Panc1 (cell line): ENCODE data around the gene TRMT10B. TPM values are rescaled to one million over a fixed set of nuclear protein-coding genes. Genes with fewer than 3 reads are reported as not detected.
"Not testable (repeated sequence)": the region's sequence is repeated elsewhere in the genome, so short reads cannot be mapped to it uniquely, and the experiment has no call there.

ENCODE experiments used
- ATAC-seq: fragments of 200-7000 bp; cut with Tn5 transposase; 2 replicates; pipeline ENCODE4 v1.9.1; 2020; ENCODE audit warnings: mild to moderate bottlenecking, moderate library complexity
- BruUV-seq: library from RNA; stranded (reverse); fragments of 400-500 nt; replicated peaks from 2 replicates; lab custom pipeline; 2021; lab: Mats Ljungman, UMichigan
- CTCF ChIA-PET: fragments of 300-600 bp; sonication (Branson Sonifier 250); formaldehyde crosslinking; loops from one replicate; lab custom pipeline; 2022; ENCODE audit warnings: antibody characterized with exemption; lab: Charles Lee
- POLR2A ChIA-PET: fragments of 300-600 bp; sonication (Branson Sonifier 250); formaldehyde crosslinking; loops from one replicate; lab custom pipeline; 2022; ENCODE audit warnings: antibody characterized with exemption; lab: Charles Lee
- DNase-seq: peaks from one replicate; pipeline ENCODE4 v3.0.0-alpha.2; 2010; ENCODE audit warnings: low read depth, low spot score
- H3K27ac ChIP-seq: 2 replicates; pipeline ENCODE4 v1.5.1; 2011; ENCODE audit warnings: mild to moderate bottlenecking, low read length, inconsistent platforms
- H3K27me3 ChIP-seq: fragments of 200-500 bp; sonication (Bioruptor generic); 2 replicates; pipeline ENCODE4 v1.6.0; 2014; ENCODE audit warnings: low read length, inconsistent platforms; ENCODE audit not compliant: control insufficient read depth, insufficient read depth
- H3K36me3 ChIP-seq: fragments of 200-500 bp; sonication (Bioruptor generic); 2 replicates; pipeline ENCODE4 v1.5.1; 2014; ENCODE audit warnings: inconsistent platforms, mild to moderate bottlenecking, low read length, moderate library complexity; ENCODE audit not compliant: control insufficient read depth, insufficient read depth
- H3K4me1 ChIP-seq: 2 replicates; pipeline ENCODE4 v1.5.1; 2011; ENCODE audit warnings: inconsistent platforms, mild to moderate bottlenecking, low read length, moderate library complexity; ENCODE audit not compliant: control insufficient read depth, insufficient read depth
- H3K4me3 ChIP-seq, 2 experiments: 2 replicates each; pipeline ENCODE4 v1.5.1; 2011 to 2012; ENCODE audit warnings: low read depth in 2 of 2, low read length in 2 of 2, mild to moderate bottlenecking in 2 of 2, inconsistent platforms in 1 of 2, moderate library complexity in 1 of 2
- H3K9me3 ChIP-seq: fragments of 200-500 bp; sonication (Bioruptor generic); 2 replicates; pipeline ENCODE4 v1.5.1; 2014; ENCODE audit warnings: low read depth, mild to moderate bottlenecking, inconsistent platforms, low read length, moderate library complexity; ENCODE audit not compliant: control insufficient read depth, insufficient read depth
- POLR2AphosphoS5 ChIP-seq: IDR thresholded peaks from 2 replicates; pipeline ENCODE4 v1.6.1; 2012; ENCODE audit warnings: mild to moderate bottlenecking, low read depth, low read length, moderate library complexity
- SIN3A ChIP-seq: IDR thresholded peaks from 2 replicates; pipeline ENCODE4 v1.6.1; 2012; ENCODE audit warnings: low read depth, mild to moderate bottlenecking, low read length, moderate library complexity, borderline replicate concordance; ENCODE audit not compliant: insufficient read depth
- TCF7L2 ChIP-seq: IDR thresholded peaks from 2 replicates; pipeline ENCODE4 v1.6.1; 2011; ENCODE audit warnings: mild to moderate bottlenecking, low read depth, low read length, inconsistent platforms
- in situ Hi-C: cut with HindIII; loops from 2 replicates; pipeline ENCODE4 v1.10.0; 2016; ENCODE audit warnings: low sequenced_read_pairs, low pct_unique_long_range_greater_than_20kb
- intact Hi-C: fragments of 100-400 bp; cut with micrococcal nuclease; formaldehyde crosslinking; loops from one replicate; pipeline ENCODE4 v1.10.0; 2022; ENCODE audit not compliant: unreplicated experiment
- total RNA-seq: library from RNA; stranded (reverse); gene quantifications from one replicate; pipeline ENCODE4 v1.2.1, GENCODE V29; 2021; ENCODE audit not compliant: unreplicated experiment
- TF ChIP-seq, protein P1 (sequence below), 2 experiments: IDR thresholded peaks; 2 replicates each; pipeline ENCODE4 v1.6.1; 2011 to 2012; ENCODE audit warnings: low read depth in 2 of 2, control low read depth in 1 of 2, low read length in 1 of 2, mild to moderate bottlenecking in 1 of 2, moderate library complexity in 1 of 2; ENCODE audit not compliant: insufficient read depth in 1 of 2
- TF ChIP-seq, protein P2 (sequence below): fragments of 450-650 bp; IDR thresholded peaks from 2 replicates; pipeline ENCODE4 v1.5.1; 2017; ENCODE audit warnings: mild to moderate bottlenecking

Gene TRMT10B
- total RNA-seq, 1 experiment from 2014 or later: 9.8 TPM

DNA sequence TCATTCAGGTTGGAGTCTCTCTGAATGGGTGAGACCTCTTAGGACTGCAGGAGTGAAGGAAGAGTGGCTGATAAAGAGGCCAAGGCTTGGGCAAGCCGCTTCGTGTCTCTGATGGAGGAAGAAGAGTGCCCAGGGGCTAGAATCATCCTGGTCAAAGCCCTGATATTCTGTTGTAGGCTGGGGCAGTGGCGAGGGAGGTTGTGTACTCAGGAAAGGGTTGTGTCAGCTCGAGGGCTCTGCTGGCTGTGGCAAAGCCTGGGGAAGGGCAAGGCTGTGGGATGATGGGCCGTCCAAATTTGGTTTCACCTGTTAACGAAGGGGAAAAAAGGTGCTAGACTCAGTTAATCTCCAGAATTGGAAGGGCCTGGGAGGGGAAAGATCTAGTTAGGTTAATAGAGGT lies 2.4 kb upstream of the TRMT10B start:
- no peak overlapping the region for H3K4me3 ChIP-seq
- no TSS peak for BruUV-seq
- H3K4me1 ChIP-seq: peaks cover 13% of the 10 kb centered on the region
- no peak for TF ChIP-seq TCF7L2
- intact Hi-C loops: no loop called here
- H3K27ac ChIP-seq: no peak overlapping the region
- no peaks in the 10 kb centered on the region for H3K9me3 ChIP-seq
- H3K36me3 ChIP-seq: no peaks in the 10 kb centered on the region
- no peaks in the 10 kb centered on the region for H3K27me3 ChIP-seq
- ATAC-seq (no peak), DNase-seq (no peak)
- CTCF ChIA-PET: no interaction called here
- in situ Hi-C loops: no loop called here
- POLR2A ChIA-PET: interaction anchor here (0.7 kb wide), 1 partner anchor 167 kb away, joined by 4 read pairs; no protein-coding TSS in a partner anchor

GRCh38 chr9:37751704-37752103 lies 1.9 kb upstream of the TRMT10B start:
- H3K36me3 ChIP-seq, DNase-seq, BruUV-seq, H3K27ac ChIP-seq, H3K9me3 ChIP-seq, ATAC-seq, CTCF ChIA-PET, H3K4me3 ChIP-seq, intact Hi-C loops, in situ Hi-C loops, H3K27me3 ChIP-seq: not testable (repeated sequence)
- POLR2A ChIA-PET: interaction anchor here (0.7 kb wide), 1 partner anchor 166 kb away, joined by 4 read pairs; no protein-coding TSS in a partner anchor
- peaks cover 13% of the 10 kb centered on the region for H3K4me1 ChIP-seq

DNA sequence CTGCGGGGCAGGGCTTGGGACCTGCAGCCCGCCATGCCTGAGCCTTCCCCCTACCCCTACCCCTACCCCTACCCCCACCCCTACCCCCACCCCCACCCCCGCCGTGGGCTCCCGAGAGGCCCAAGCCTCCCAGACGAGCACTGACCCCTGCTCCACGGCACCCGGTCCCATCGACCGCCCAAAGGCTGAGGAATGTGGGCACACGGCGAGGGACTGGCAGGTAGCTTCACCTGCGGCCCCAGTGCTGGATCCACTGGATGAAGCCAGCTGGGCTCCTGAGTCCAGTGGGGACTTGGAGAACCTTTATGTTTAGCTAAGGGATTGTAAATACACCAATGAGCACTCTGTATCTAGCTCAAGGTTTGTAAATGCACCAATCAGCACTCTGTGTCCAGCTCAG lies 1.5 kb upstream of the TRMT10B start:
- POLR2A ChIA-PET: not testable (repeated sequence)

GRCh38 chr9:37752642-37753488 lies 740 bp upstream of the TRMT10B start:
- Histone ChIP-seq H3K9me3 (no peaks in the 10 kb centered on the region), H3K4me1 (peaks cover 8% of the 10 kb centered on the region), H3K27me3 (no peaks in the 10 kb centered on the region), H3K4me3 (peak overlapping the region; percentile 81 to 95), H3K36me3 (no peaks in the 10 kb centered on the region), H3K27ac (peak overlapping the region; percentile 98)
- CTCF ChIA-PET: no interaction called here
- intact Hi-C loops (no loop called here), in situ Hi-C loops (no loop called here)
- no TSS peak for BruUV-seq
- ATAC-seq (no peak), DNase-seq (no peak)
- POLR2A ChIA-PET: interaction anchor here (0.7 kb wide), 3 partner anchors 10 to 645 kb away, joined by 3 to 13 read pairs (median 4); no protein-coding TSS in a partner anchor
- TF ChIP-seq TCF7L2 (no peak), POLR2AphosphoS5 (no peak), SIN3A (no peak)
- TF ChIP-seq, protein P1, sequence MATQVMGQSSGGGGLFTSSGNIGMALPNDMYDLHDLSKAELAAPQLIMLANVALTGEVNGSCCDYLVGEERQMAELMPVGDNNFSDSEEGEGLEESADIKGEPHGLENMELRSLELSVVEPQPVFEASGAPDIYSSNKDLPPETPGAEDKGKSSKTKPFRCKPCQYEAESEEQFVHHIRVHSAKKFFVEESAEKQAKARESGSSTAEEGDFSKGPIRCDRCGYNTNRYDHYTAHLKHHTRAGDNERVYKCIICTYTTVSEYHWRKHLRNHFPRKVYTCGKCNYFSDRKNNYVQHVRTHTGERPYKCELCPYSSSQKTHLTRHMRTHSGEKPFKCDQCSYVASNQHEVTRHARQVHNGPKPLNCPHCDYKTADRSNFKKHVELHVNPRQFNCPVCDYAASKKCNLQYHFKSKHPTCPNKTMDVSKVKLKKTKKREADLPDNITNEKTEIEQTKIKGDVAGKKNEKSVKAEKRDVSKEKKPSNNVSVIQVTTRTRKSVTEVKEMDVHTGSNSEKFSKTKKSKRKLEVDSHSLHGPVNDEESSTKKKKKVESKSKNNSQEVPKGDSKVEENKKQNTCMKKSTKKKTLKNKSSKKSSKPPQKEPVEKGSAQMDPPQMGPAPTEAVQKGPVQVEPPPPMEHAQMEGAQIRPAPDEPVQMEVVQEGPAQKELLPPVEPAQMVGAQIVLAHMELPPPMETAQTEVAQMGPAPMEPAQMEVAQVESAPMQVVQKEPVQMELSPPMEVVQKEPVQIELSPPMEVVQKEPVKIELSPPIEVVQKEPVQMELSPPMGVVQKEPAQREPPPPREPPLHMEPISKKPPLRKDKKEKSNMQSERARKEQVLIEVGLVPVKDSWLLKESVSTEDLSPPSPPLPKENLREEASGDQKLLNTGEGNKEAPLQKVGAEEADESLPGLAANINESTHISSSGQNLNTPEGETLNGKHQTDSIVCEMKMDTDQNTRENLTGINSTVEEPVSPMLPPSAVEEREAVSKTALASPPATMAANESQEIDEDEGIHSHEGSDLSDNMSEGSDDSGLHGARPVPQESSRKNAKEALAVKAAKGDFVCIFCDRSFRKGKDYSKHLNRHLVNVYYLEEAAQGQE (IDR thresholded peaks at IDR 0.05; ENCODE audit: insufficient read depth in 1 of 2, low read depth in 2 of 2, low read length in 1 of 2): no peak
- TF ChIP-seq, protein P2, sequence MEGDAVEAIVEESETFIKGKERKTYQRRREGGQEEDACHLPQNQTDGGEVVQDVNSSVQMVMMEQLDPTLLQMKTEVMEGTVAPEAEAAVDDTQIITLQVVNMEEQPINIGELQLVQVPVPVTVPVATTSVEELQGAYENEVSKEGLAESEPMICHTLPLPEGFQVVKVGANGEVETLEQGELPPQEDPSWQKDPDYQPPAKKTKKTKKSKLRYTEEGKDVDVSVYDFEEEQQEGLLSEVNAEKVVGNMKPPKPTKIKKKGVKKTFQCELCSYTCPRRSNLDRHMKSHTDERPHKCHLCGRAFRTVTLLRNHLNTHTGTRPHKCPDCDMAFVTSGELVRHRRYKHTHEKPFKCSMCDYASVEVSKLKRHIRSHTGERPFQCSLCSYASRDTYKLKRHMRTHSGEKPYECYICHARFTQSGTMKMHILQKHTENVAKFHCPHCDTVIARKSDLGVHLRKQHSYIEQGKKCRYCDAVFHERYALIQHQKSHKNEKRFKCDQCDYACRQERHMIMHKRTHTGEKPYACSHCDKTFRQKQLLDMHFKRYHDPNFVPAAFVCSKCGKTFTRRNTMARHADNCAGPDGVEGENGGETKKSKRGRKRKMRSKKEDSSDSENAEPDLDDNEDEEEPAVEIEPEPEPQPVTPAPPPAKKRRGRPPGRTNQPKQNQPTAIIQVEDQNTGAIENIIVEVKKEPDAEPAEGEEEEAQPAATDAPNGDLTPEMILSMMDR: no peak

More for the DNA sequence above, 1.5 kb upstream of the TRMT10B start:
- DNase-seq, ATAC-seq, H3K9me3 ChIP-seq, in situ Hi-C loops, BruUV-seq, intact Hi-C loops, H3K4me3 ChIP-seq, H3K27me3 ChIP-seq, CTCF ChIA-PET, H3K36me3 ChIP-seq, H3K27ac ChIP-seq: not testable (repeated sequence)
- peaks cover 11% of the 10 kb centered on the region for H3K4me1 ChIP-seq
